ENCODE measurements around the gene RNF212.
"Not testable (repeated sequence)": the region's sequence is repeated elsewhere in the genome, so short reads cannot be mapped to it uniquely, and the experiment has no call there.

DNA sequence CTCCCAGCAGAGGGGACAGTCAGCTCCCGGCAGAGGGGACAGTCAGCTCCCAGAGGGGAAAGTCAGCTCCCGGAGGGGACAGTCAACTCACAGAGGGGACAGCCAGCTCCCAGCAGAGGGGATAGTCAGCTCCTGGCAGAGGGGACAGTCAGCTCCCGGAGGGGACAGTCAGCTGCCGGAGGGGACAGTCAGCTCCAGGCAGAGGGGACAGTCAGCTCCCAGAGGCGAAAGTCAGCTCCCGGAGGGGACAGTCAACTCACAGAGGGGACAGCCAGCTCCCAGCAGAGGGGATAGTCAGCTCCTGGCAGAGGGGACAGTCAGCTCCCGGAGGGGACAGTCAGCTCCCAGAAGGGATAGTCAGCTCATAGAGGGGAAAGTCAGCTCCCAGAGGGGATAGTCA, 59.5 kb downstream of the RNF212 start:
- TF ChIP-seq EZH2 (IDR thresholded peaks at IDR 0.05; ENCODE audit: insufficient read depth, poor library complexity, severe bottlenecking); EZH2phosphoT487 (IDR thresholded peaks at IDR 0.05; ENCODE audit: insufficient read depth, low read depth): not testable (repeated sequence)

Data from GM23248 (cell line).